HG03432 (cell line): Measurements from ENCODE around the gene CD3E.

Source experiments
- ATAC-seq: cut with Tn5 transposase; IDR thresholded peaks from one replicate; pipeline ENCODE4 v1.9.1; 2021; ENCODE audit warnings: mild to moderate bottlenecking, moderate library complexity; ENCODE audit not compliant: unreplicated experiment

CD3E gene

DNA sequence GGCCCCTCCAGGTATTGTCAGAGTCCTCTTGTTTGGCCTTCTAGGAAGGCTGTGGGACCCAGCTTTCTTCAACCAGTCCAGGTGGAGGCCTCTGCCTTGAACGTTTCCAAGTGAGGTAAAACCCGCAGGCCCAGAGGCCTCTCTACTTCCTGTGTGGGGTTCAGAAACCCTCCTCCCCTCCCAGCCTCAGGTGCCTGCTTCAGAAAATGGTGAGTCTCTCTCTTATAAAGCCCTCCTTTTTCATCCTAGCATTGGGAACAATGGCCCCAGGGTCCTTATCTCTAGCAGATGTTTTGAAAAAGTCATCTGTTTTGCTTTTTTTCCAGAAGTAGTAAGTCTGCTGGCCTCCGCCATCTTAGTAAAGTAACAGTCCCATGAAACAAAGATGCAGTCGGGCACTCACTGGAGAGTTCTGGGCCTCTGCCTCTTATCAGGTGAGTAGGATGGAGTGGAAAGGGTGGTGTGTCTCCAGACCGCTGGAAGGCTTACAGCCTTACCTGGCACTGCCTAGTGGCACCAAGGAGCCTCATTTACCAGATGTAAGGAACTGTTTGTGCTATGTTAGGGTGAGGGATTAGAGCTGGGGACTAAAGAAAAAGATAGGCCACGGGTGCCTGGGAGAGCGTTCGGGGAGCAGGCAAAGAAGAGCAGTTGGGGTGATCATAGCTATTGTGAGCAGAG is at the start of gene CD3E:
TSS of gene CD3E (plus strand) at position 163 of the 681 bp plus-strand sequence. CDS start at position 386, 223 bp downstream.
- no peak for ATAC-seq

DNA sequence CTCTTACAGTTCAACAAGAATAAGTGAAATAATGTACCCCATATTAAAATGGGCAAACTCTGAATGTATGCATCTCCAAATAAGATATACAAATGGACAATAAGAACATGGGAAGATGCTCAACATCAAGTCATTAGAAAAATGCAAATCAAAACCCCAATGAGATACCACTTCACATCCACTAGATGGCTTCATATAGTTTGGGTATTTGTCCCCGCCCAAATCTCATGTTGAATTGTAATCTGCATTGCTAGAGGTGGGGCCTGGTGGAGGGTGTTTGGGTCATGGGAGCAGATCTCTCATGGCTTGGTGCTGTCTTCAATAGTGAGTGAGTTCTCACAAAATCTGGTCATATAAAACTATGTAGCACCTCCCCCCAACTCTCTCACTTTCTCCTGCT is 46.1 kb upstream of the CD3E start:
- no peak for ATAC-seq

DNA sequence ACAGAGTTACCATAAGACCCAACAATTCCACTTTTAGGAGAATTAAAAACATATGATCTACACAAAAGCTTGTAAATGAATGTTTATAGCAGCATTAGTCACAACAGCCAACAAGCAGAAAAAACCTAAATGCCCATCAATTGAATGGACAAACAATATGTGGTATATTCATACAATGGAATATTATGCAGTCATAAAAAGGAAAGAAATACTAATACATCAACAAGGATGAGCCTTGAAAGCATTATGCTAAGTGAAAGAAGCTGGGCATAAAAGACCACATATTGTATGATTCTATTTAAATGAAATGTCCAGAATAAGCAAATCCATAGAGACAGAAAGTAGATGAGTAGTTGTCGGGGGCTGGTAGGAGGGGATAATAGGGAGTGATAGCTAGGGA is 45.4 kb upstream of the CD3E start:
- no peak for ATAC-seq

- no peak for ATAC-seq
These were observed 44.2 kb upstream of the CD3E start for GRCh38 chr11:118260353-118260752.

DNA sequence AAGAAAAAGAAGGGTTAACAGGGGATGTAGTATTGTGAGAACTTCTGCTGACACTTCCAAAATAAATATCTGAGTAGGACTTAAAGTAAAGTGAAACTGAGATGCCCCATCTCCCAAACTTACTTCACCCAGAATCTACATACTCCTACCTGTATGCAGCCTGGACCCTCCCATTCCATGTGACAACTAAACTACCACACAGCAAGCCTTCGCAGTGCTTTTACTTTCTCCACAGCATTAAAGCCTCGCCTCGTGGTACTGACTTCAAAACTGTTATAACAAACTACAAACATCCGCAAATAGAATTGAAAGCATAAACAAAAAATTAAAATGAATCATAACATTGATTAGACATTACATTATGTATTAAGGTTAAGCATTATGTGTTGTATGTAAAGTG is 41.4 kb upstream of the CD3E start:
- no peak for ATAC-seq

GRCh38 chr11:118263695-118264568 is 40.6 kb upstream of the CD3E start, which contains the start of gene MPZL2:
Gene MPZL2 (minus strand): TSS chr11:118264297. CDS start chr11:118264153, 144 bp downstream.
- ATAC-seq: no peak

DNA sequence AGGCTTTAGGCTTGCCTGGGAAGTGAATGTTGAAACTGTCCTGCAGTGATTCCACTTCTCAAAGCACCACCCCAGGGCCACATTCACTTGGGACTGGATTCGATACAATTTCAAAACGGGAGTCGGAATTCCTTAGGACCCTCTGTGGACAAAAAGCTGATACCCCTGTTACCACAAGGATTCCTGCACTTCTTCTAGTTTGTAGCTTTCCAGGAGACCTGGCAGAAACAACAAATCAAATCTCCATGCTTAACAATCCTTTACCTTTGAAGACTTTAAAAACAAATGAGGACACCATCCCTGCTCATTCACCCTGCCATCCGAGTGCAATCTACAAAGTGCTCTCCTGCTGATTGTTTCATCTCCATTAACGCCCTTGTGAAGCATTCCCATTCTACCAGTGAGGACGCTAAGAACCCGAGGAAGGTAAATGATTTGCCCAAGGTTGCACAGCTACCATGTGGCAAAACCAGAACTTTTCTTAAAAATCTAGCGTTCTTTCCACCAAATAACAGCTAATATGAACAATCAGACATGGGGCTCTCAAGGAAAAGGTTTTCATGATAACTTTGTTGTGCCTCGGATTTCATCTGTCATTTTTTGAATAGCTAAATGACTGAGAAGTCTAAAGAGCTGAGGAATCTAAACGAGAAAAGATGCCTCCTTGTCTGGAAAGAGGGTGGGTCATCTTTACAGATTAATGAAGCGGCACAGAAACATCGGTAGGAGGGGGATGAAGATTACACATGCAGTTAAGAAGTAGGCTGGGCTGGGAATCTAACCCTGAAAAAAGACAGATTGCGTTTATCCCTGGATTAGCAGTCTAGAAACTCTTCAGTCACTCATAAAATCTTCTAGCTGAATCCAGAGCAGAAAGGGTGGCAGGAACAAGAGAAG is 39.7 kb upstream of the CD3E start:
- no peak for ATAC-seq

DNA sequence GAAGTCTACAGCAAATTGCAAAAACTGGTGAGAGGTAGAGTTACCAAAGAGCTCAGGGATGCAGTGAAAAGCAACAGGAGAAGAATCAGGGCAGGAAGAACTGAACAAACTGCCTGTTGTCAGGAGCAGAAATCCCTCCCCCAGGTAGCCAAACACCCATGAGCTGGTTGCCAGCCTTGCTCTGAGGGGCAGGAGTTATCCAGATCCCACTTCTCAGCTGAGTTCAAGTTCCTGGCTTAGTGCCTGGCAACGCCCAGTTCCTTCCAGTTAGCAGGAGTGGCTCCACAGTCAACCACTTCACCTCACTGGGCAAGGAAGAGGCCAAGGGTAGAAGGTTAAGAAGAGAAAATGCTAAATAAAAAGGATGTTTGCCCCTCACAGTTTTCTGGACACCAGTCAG is 38.6 kb upstream of the CD3E start:
- ATAC-seq: no peak

- no peak for ATAC-seq
These were observed 37.0 kb upstream of the CD3E start for GRCh38 chr11:118267486-118267885.

GRCh38 chr11:118272001-118272400 is 32.5 kb upstream of the CD3E start:
- no peak for ATAC-seq

DNA sequence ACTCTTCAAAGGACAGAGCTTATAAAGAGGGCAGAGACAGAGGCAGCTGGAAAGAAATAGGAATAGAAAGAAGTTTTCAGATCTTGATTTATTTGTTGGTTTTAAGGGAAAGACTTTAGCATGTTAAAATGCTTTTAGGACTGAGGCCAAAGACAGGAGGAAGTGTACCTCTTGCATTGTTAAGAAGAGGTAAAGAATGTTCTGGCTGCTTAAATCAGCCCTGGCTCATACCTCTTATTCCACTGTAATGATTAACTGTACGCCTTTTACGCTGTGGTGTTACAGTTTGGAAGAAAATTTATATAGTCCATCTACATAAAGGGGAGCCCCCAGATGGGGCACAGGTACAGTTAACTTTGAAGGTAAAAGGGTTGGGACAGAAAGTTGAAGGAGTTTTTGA is 30.3 kb upstream of the CD3E start:
- ATAC-seq: no peak

DNA sequence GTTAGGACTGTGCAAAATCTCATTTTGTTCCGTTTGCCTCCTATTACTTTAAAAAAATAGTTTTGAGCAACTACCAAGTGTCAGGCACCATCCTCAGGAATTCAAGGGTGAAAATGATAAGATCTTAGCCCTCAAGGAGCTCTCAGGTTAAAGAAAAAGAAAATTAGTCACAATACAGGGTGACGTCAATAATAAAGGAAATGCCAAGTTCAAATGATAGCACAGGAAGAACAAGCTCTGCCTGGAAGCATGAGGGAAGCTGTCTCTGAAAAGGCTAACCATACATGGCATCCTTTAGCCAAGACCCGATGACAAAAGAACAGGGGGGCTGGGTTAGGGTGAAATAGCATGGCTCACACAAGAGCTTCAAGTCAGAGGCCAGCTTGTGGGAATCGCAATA is 29.4 kb upstream of the CD3E start:
- no peak for ATAC-seq

GRCh38 chr11:118276422-118276821 is 28.1 kb upstream of the CD3E start:
- no peak for ATAC-seq

GRCh38 chr11:118277312-118277711 is 27.2 kb upstream of the CD3E start:
- no peak for ATAC-seq

GRCh38 chr11:118281284-118281683 is 23.2 kb upstream of the CD3E start:
- no peak for ATAC-seq

DNA sequence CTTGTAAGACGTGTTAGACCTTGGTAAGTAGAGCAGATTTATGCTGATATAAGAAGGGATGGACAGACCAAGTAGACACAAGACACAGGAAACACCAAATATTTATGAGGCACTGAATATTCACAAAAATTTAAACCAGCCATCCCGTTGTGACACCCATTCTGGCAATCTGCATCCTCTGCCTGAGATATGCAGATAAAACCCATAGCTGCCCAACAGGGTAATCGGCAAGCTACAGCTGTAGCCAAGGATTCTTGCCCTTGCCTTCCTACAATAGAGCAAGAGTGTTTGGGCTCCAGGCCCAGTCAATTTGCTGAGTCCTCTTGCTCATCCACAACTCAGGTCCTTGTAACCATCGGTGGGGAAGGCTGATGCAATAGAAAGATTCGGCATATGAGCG is 21.9 kb upstream of the CD3E start:
- no peak for ATAC-seq

- no peak for ATAC-seq
These were observed 21.4 kb upstream of the CD3E start for GRCh38 chr11:118283037-118283636.

DNA sequence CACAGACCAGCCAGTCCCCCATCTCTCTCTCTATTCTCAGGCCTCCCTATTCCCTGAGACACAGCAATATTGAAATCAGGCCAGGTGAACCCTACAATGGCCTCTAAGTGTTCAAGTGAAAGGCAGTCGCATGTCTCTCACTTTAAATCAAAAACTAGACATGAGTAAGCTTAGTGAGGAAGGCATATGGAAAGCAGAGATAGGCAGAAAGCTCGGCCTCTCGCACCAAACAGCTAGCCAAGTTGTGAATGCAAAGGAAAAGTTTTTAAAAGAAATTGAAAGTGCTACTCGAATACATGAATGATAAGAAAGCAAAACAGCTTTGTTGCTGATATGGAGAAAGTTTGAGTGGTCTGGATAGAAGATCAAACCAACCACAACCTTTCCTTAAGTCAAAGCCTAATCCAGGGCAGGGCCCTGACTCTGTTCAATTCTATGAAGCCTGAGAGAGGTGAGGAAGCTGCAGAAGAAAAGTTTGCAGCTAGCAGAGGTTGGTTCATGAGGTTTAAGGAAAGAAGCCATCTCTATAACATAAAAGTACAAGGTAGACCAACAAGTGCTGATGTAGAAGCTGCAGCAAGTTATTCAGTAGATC is 20.7 kb upstream of the CD3E start:
- ATAC-seq: no peak

DNA sequence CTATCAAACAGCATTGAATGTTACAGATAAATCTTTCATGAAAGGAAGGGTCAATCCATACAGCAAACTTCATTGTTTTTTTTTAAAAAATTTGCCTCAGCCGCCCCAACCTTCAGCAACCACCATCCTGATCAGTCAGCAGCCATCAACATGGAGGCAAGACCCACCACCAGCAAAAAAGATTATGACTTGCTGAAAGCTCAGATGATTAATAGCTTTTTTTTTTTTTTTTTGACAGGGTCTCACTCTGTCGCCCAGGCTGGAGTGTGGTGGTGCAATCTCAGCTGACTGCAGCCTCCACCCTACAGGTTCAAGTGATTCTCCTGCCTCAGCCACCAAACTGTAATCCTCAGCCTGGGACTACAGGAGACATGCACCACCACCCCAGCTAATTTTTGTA is 18.0 kb upstream of the CD3E start:
- ATAC-seq: no peak

GRCh38 chr11:118287006-118287405 is 17.5 kb upstream of the CD3E start:
- ATAC-seq: no peak
